Astrocyte (in vitro differentiated cells and primary cell): ENCODE data around the gene TNPO1. TPM values are rescaled to one million over a fixed set of nuclear protein-coding genes. Genes with fewer than 3 reads are reported as not detected.
"Not testable (repeated sequence)": the region's sequence is repeated elsewhere in the genome, so short reads cannot be mapped to it uniquely, and the experiment has no call there.

Experiments
- DNase-seq: peaks from one replicate; pipeline ENCODE4 v3.0.0-alpha.2; 2010; ENCODE audit warnings: low read depth
- FAIRE-seq: peaks from 2 replicates; lab custom pipeline; 2011; peaks lifted over from hg19 to GRCh38; lab: Jason Lieb, UNC
- H2AFZ ChIP-seq: 2 replicates; pipeline ENCODE4 v1.6.0; 2012; ENCODE audit warnings: low read depth, low read length, inconsistent platforms
- H3K27ac ChIP-seq: 2 replicates; pipeline ENCODE4 v1.5.1; 2011; ENCODE audit warnings: low read depth, low read length, inconsistent platforms
- H3K27me3 ChIP-seq: 2 replicates; pipeline ENCODE4 v1.6.0; 2011; ENCODE audit warnings: low read length, inconsistent platforms; ENCODE audit not compliant: insufficient read depth
- H3K36me3 ChIP-seq: 2 replicates; pipeline ENCODE4 v1.5.1; 2011; ENCODE audit warnings: low read length, inconsistent platforms; ENCODE audit not compliant: insufficient read depth
- H3K4me1 ChIP-seq: 2 replicates; pipeline ENCODE4 v1.5.1; 2011; ENCODE audit warnings: low read length, inconsistent platforms; ENCODE audit not compliant: insufficient read depth
- H3K4me2 ChIP-seq: 2 replicates; pipeline ENCODE4 v1.6.0; 2012; ENCODE audit warnings: low read length, inconsistent platforms
- H3K4me3 ChIP-seq: 2 replicates; pipeline ENCODE4 v1.5.1; 2011; ENCODE audit warnings: low read depth, mild to moderate bottlenecking, low read length, inconsistent platforms; ENCODE audit not compliant: insufficient read depth
- H3K79me2 ChIP-seq: 2 replicates; pipeline ENCODE4 v1.6.0; 2012; ENCODE audit warnings: mild to moderate bottlenecking, low read length, inconsistent platforms; ENCODE audit not compliant: insufficient read depth
- H3K9ac ChIP-seq: 2 replicates; pipeline ENCODE4 v1.6.0; 2012; ENCODE audit warnings: mild to moderate bottlenecking, low read length, inconsistent platforms
- H3K9me3 ChIP-seq: 2 replicates; pipeline ENCODE4 v1.5.1; 2012; ENCODE audit warnings: low read depth, mild to moderate bottlenecking, low read length, inconsistent platforms; ENCODE audit not compliant: insufficient read depth
- H4K20me1 ChIP-seq: 2 replicates; pipeline ENCODE4 v1.6.0; 2012; ENCODE audit warnings: low read length, inconsistent platforms; ENCODE audit not compliant: insufficient read depth
- H3K27ac Mint-ChIP-seq: one replicate; pipeline ENCODE4 v1.8.0; 2021; ENCODE audit warnings: mild to moderate bottlenecking, mixed read lengths; ENCODE audit not compliant: unreplicated experiment
- H3K27me3 Mint-ChIP-seq: one replicate; pipeline ENCODE4 v1.8.0; 2021; ENCODE audit warnings: low read depth, mixed read lengths; ENCODE audit not compliant: unreplicated experiment
- H3K36me3 Mint-ChIP-seq: one replicate; pipeline ENCODE4 v1.8.0; 2021; ENCODE audit warnings: low read depth, mixed read lengths; ENCODE audit not compliant: unreplicated experiment
- H3K4me1 Mint-ChIP-seq: one replicate; pipeline ENCODE4 v1.8.0; 2021; ENCODE audit warnings: low read depth, mixed read lengths; ENCODE audit not compliant: unreplicated experiment
- H3K4me3 Mint-ChIP-seq: one replicate; pipeline ENCODE4 v1.8.0; 2021; ENCODE audit warnings: mild to moderate bottlenecking, moderate library complexity, mixed read lengths; ENCODE audit not compliant: unreplicated experiment
- H3K9me3 Mint-ChIP-seq: one replicate; pipeline ENCODE4 v1.8.0; 2021; ENCODE audit warnings: mild to moderate bottlenecking, mixed read lengths; ENCODE audit not compliant: unreplicated experiment
- EZH2 ChIP-seq: IDR thresholded peaks from 2 replicates; pipeline ENCODE4 v1.6.1; 2012; ENCODE audit warnings: mild to moderate bottlenecking, low read length, inconsistent platforms; ENCODE audit not compliant: insufficient read depth
- total RNA-seq: library from RNA; stranded (reverse); gene quantifications from 2 replicates; pipeline ENCODE4 v1.2.1, GENCODE V29; 2021
- TF ChIP-seq, protein P1 (sequence below): IDR thresholded peaks from 2 replicates; pipeline ENCODE4 v1.5.1; 2011; ENCODE audit warnings: low read depth, mild to moderate bottlenecking, inconsistent platforms, low read length, moderate library complexity; ENCODE audit not compliant: insufficient read depth

TNPO1 gene
- total RNA-seq, 1 donor from 2014 or later, result 184 TPM

DNA sequence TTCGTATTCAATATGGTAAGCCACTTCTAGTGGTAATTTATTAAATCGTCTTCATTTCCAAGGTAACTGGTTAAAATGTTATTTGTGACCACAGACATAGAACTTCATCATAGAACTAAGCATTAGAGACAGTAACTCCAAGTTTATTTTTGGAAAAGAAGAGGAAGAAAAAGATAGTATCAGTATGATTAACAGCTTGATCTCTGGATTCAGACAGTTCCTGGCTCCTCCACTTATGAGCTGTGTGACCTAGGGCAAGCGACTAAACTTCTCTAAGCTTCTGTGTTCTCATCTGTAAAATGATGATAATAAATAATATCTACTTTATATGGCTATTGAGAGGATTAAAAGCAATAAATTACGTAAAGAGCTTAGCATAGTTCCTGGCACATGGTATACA, 29.8 kb upstream of the TNPO1 start:
- FAIRE-seq, result no peak

DNA sequence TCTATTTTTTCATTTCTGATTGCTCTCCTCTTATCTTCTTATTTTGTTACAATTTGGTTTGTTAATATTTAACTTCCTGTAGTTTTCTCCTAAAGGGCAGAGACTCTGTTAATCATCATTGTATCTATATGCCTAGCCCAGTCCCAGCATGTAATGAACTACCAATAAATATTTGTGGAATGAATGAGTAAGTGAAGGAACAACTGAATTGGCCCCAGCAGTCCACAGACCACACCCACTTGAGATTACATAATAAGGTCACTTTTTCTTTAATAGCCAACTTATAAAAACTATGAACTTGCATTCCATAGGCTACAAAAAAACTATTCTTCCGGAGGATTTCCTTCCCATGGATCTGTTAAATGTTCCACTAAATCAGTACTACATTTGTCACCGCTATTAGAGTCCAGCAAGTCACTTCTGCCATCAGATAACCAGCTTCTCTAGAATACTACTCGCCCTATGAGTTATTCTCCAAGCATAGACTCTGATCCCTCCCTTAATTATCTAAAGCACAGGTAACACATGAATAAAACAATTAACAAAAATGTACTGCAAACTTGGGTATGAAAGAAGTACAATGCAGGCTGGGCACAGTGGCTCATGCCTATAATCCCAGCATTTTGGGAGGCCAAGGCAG, 27.5 kb upstream of the TNPO1 start:
- Histone ChIP-seq H3K27me3 (no peaks in the 10 kb centered on the region), H3K4me2 (no peak overlapping the region), H3K79me2 (no peaks in the 10 kb centered on the region), H3K4me1 (no peaks in the 10 kb centered on the region), H3K4me3 (no peak overlapping the region), H2AFZ (no peak overlapping the region), H3K9me3 (no peaks in the 10 kb centered on the region), H3K27ac (no peak overlapping the region), H3K9ac (no peak overlapping the region), H4K20me1 (no peaks in the 10 kb centered on the region), H3K36me3 (no peaks in the 10 kb centered on the region)
- TF ChIP-seq EZH2, result no peak
- TF ChIP-seq, protein P1, sequence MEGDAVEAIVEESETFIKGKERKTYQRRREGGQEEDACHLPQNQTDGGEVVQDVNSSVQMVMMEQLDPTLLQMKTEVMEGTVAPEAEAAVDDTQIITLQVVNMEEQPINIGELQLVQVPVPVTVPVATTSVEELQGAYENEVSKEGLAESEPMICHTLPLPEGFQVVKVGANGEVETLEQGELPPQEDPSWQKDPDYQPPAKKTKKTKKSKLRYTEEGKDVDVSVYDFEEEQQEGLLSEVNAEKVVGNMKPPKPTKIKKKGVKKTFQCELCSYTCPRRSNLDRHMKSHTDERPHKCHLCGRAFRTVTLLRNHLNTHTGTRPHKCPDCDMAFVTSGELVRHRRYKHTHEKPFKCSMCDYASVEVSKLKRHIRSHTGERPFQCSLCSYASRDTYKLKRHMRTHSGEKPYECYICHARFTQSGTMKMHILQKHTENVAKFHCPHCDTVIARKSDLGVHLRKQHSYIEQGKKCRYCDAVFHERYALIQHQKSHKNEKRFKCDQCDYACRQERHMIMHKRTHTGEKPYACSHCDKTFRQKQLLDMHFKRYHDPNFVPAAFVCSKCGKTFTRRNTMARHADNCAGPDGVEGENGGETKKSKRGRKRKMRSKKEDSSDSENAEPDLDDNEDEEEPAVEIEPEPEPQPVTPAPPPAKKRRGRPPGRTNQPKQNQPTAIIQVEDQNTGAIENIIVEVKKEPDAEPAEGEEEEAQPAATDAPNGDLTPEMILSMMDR, result no peak
- Mint-ChIP-seq H3K27me3 (no peaks in the 10 kb centered on the region), H3K4me1 (no peaks in the 10 kb centered on the region), H3K9me3 (no peaks in the 10 kb centered on the region), H3K36me3 (no peaks in the 10 kb centered on the region), H3K27ac (no peak overlapping the region), H3K4me3 (no peak overlapping the region)
- DNase-seq (peak; percentile 5), FAIRE-seq (no peak)

More for the DNA sequence above, 29.8 kb upstream of the TNPO1 start:
- Mint-ChIP-seq H3K4me3 (no peak overlapping the region), H3K27me3 (no peaks in the 10 kb centered on the region), H3K4me1 (no peaks in the 10 kb centered on the region), H3K36me3 (no peaks in the 10 kb centered on the region), H3K9me3 (peaks cover 2% of the 10 kb centered on the region), H3K27ac (no peak overlapping the region)
- Histone ChIP-seq H3K36me3 (no peaks in the 10 kb centered on the region), H3K9me3 (no peaks in the 10 kb centered on the region), H3K4me2 (no peak overlapping the region), H2AFZ (no peak overlapping the region), H3K79me2 (no peaks in the 10 kb centered on the region), H3K27me3 (no peaks in the 10 kb centered on the region), H3K4me1 (no peaks in the 10 kb centered on the region), H4K20me1 (no peaks in the 10 kb centered on the region), H3K4me3 (no peak overlapping the region), H3K9ac (no peak overlapping the region), H3K27ac (no peak overlapping the region)
- TF ChIP-seq, protein P1, result no peak
- TF ChIP-seq EZH2, result no peak
- no peak for DNase-seq

DNA sequence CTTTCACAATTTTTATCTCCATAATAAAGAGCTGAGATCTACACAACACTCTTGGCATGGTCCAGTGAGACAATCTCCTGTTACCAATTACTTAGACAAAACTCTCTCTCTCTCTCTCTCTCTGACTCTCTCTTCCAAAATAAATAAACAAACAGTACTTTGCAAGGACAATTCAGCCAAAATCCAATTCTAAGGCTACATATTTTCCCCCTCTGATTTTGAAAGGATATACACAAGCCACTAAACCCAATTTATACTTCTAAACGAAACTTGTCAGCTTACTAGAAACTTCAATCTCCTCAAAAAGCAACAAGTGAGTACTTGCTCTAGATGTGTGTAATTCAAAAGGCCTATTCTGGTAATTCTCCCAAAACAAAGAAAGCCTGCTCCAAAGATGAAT, 26.3 kb upstream of the TNPO1 start:
- Histone ChIP-seq H3K27me3 (no peaks in the 10 kb centered on the region), H3K4me2 (no peak overlapping the region), H4K20me1 (no peaks in the 10 kb centered on the region), H2AFZ (no peak overlapping the region), H3K9ac (no peak overlapping the region), H3K4me3 (no peak overlapping the region), H3K36me3 (no peaks in the 10 kb centered on the region), H3K4me1 (no peaks in the 10 kb centered on the region), H3K79me2 (no peaks in the 10 kb centered on the region), H3K9me3 (no peaks in the 10 kb centered on the region), H3K27ac (no peak overlapping the region)
- no peaks in the 10 kb centered on the region for H3K4me1 Mint-ChIP-seq
- H3K4me3 Mint-ChIP-seq, result no peak overlapping the region
- no peaks in the 10 kb centered on the region for H3K36me3 Mint-ChIP-seq
- FAIRE-seq (no peak), DNase-seq (peak; percentile 0)
- H3K9me3 Mint-ChIP-seq, result no peaks in the 10 kb centered on the region
- TF ChIP-seq, protein P1, result no peak
- TF ChIP-seq EZH2, result no peak
- H3K27me3 Mint-ChIP-seq, result no peaks in the 10 kb centered on the region
- H3K27ac Mint-ChIP-seq, result no peak overlapping the region

DNA sequence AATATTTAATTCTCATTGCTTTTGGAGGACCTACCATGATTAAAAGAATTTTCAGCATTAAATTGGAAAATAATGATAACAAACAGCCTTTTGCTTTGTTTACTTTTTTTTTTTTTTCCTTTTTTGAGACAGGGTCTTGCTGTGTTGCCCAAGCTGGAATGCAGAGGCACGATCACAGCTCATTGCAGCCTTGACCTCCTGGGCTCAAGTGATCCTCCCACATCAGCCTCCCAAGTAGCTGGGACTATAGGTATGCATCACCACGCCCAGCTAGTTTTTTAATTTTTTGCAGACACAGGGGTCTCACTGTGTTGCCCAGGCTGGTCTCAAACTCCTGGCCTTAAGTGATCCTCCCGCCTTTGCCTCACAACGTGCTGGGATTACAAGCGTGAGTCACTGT, 23.8 kb upstream of the TNPO1 start:
- not testable (repeated sequence) for H3K79me2 ChIP-seq, H3K4me3 ChIP-seq, H3K4me3 Mint-ChIP-seq, H3K27ac ChIP-seq, H3K27ac Mint-ChIP-seq, H3K27me3 Mint-ChIP-seq, H4K20me1 ChIP-seq, DNase-seq, H3K9me3 Mint-ChIP-seq, H3K36me3 ChIP-seq, H3K9me3 ChIP-seq, H3K4me1 Mint-ChIP-seq, H2AFZ ChIP-seq, FAIRE-seq, H3K27me3 ChIP-seq, H3K36me3 Mint-ChIP-seq, H3K4me1 ChIP-seq, H3K4me2 ChIP-seq, H3K9ac ChIP-seq
